Skeletal muscle tissue (tissue), 5 donors: ENCODE measurements around the gene CGB8. TPM values are rescaled to one million over a fixed set of nuclear protein-coding genes. Genes with fewer than 3 reads are reported as not detected.

ENCODE experiments used
- H3K27ac ChIP-seq: one replicate; pipeline ENCODE4 v1.7.0; 2013; ENCODE audit warnings: mild to moderate bottlenecking, low read depth, low read length, inconsistent platforms
- H3K27me3 ChIP-seq, 3 donors: one replicate each; pipeline ENCODE4 v1.7.0; 2013; ENCODE audit warnings: low read length in 3 of 3; ENCODE audit not compliant: control insufficient read depth in 3 of 3, insufficient read depth in 3 of 3
- H3K36me3 ChIP-seq, 3 donors: one replicate each; pipeline ENCODE4 v1.7.0; 2013; ENCODE audit warnings: low read length in 3 of 3; ENCODE audit not compliant: control insufficient read depth in 3 of 3, insufficient read depth in 3 of 3
- H3K4me1 ChIP-seq, 3 donors: one replicate each; pipeline ENCODE4 v1.7.0; 2013; ENCODE audit warnings: low read length in 3 of 3, mild to moderate bottlenecking in 3 of 3; ENCODE audit not compliant: control insufficient read depth in 3 of 3, insufficient read depth in 3 of 3
- H3K4me3 ChIP-seq, 3 donors: one replicate each; pipeline ENCODE4 v1.7.0; 2013; ENCODE audit warnings: low read length in 3 of 3
- H3K9ac ChIP-seq, 3 donors: one replicate each; pipeline ENCODE4 v1.7.0; 2013; ENCODE audit warnings: low read length in 3 of 3, mild to moderate bottlenecking in 3 of 3, moderate library complexity in 2 of 3, low read depth in 1 of 3
- H3K9me3 ChIP-seq, 3 donors: one replicate each; pipeline ENCODE4 v1.7.0; 2013; ENCODE audit warnings: low read length in 3 of 3; ENCODE audit not compliant: control insufficient read depth in 3 of 3
- small RNA-seq: library from RNA; depleted of rRNA; stranded (forward); fragments of <200 nt; gene quantifications from one replicate; pipeline ENCODE3, GENCODE V24; 2014
- total RNA-seq: library from RNA; depleted of rRNA; stranded (reverse); fragments of >200 nt; gene quantifications from one replicate; pipeline ENCODE4 v1.2.3, GENCODE V29; 2014
- donor health status: Osteomylitis.

Gene CGB8
- total RNA-seq, 1 donor from 2014 or later: not detected

- Histone ChIP-seq H3K4me1 (no peaks in the 10 kb centered on the region), H3K27me3 (no peaks in the 10 kb centered on the region), H3K36me3 (peaks cover 53 to 63% (median 60%) of the 10 kb centered on the region in 3 donors), H3K9ac (no peak overlapping the region), H3K4me3 (no peak overlapping the region), H3K27ac (no peak overlapping the region), H3K9me3 (no peaks in the 10 kb centered on the region)
Measured at GRCh38 chr19:49010453-49010852, 38.5 kb downstream of the CGB8 start.

GRCh38 chr19:49009828-49010227 lies 39.1 kb downstream of the CGB8 start:
- no peak overlapping the region for H3K27ac ChIP-seq
- no peak overlapping the region for H3K4me3 ChIP-seq
- H3K9ac ChIP-seq: no peak overlapping the region
- no peaks in the 10 kb centered on the region for H3K27me3 ChIP-seq
- no peaks in the 10 kb centered on the region for H3K9me3 ChIP-seq
- no peaks in the 10 kb centered on the region for H3K4me1 ChIP-seq
- peaks cover 53 to 63% (median 59%) of the 10 kb centered on the region in 3 donors for H3K36me3 ChIP-seq

GRCh38 chr19:49006905-49007304 lies 42.0 kb downstream of the CGB8 start:
- no peak overlapping the region for H3K4me3 ChIP-seq
- H3K36me3 ChIP-seq: peaks cover 52 to 61% (median 56%) of the 10 kb centered on the region in 3 donors
- no peaks in the 10 kb centered on the region for H3K9me3 ChIP-seq
- H3K27me3 ChIP-seq: no peaks in the 10 kb centered on the region
- H3K9ac ChIP-seq: no peak overlapping the region
- no peaks in the 10 kb centered on the region for H3K4me1 ChIP-seq
- no peak overlapping the region for H3K27ac ChIP-seq

- Histone ChIP-seq H3K9ac (no peak overlapping the region), H3K27me3 (no peaks in the 10 kb centered on the region), H3K9me3 (no peaks in the 10 kb centered on the region), H3K4me3 (no peak overlapping the region), H3K4me1 (no peaks in the 10 kb centered on the region), H3K36me3 (peaks cover 40 to 48% (median 40%) of the 10 kb centered on the region in 3 donors), H3K27ac (no peak overlapping the region)
Measured at GRCh38 chr19:49004964-49005614, 43.8 kb downstream of the CGB8 start.

GRCh38 chr19:49004133-49004532 lies 44.8 kb downstream of the CGB8 start:
- Histone ChIP-seq H3K4me1 (peaks cover 0 to 8% (median 3%) of the 10 kb centered on the region in 3 donors), H3K9me3 (no peaks in the 10 kb centered on the region), H3K27me3 (no peaks in the 10 kb centered on the region), H3K9ac (no peak overlapping the region), H3K36me3 (peaks cover 34 to 41% (median 36%) of the 10 kb centered on the region in 3 donors), H3K27ac (no peak overlapping the region), H3K4me3 (no peak overlapping the region)

GRCh38 chr19:48999481-49000325 lies 49.2 kb downstream of the CGB8 start:
- no peaks in the 10 kb centered on the region for H3K27me3 ChIP-seq
- no peak overlapping the region for H3K4me3 ChIP-seq
- H3K9ac ChIP-seq: peak overlapping the region in 1 of 3 donors; percentile 45
- no peak overlapping the region for H3K27ac ChIP-seq
- peaks cover 11 to 15% (median 11%) of the 10 kb centered on the region in 3 donors for H3K36me3 ChIP-seq
- H3K4me1 ChIP-seq: peaks cover 5 to 19% (median 16%) of the 10 kb centered on the region in 3 donors
- H3K9me3 ChIP-seq: no peaks in the 10 kb centered on the region

GRCh38 chr19:48997972-48998371 lies 50.9 kb downstream of the CGB8 start:
- peaks cover 12 to 29% (median 26%) of the 10 kb centered on the region in 3 donors for H3K4me1 ChIP-seq
- peak overlapping the region; percentile 30 for H3K27ac ChIP-seq
- peak overlapping the region in 1 of 3 donors; percentile 40 for H3K9ac ChIP-seq
- peaks cover 0 to 4% (median 4%) of the 10 kb centered on the region in 3 donors for H3K36me3 ChIP-seq
- no peak overlapping the region for H3K4me3 ChIP-seq
- no peaks in the 10 kb centered on the region for H3K9me3 ChIP-seq
- no peaks in the 10 kb centered on the region for H3K27me3 ChIP-seq

Small RNAs within 50 kb of the gene (small RNA-seq; reads per million reads assigned to genes)
- gene MIR6798: not detected
- gene RN7SL708P: not detected

Other genes with a start within 250 kb of the CGB8 start
- gene BCAT2, start 238.1 kb downstream of the CGB8 start, total RNA-seq: 13.6 TPM
- gene HSD17B14, start 212.6 kb downstream of the CGB8 start, total RNA-seq: 0.52 TPM
- gene PLEKHA4, start 180.5 kb downstream of the CGB8 start, total RNA-seq: 14.1 TPM
- gene PPP1R15A, start 176.7 kb downstream of the CGB8 start, total RNA-seq: 26.1 TPM
- not detected for gene TULP2, start 150.4 kb downstream of the CGB8 start, total RNA-seq
- gene NUCB1, start 148.8 kb downstream of the CGB8 start, total RNA-seq: 107 TPM
- not detected for gene DHDH, start 115.4 kb downstream of the CGB8 start, total RNA-seq
- 20.4 TPM for gene BAX, start 94.2 kb downstream of the CGB8 start, total RNA-seq
- gene FTL, start 83.8 kb downstream of the CGB8 start, total RNA-seq: 470 TPM
- 42.8 TPM for gene GYS1, start 55.8 kb downstream of the CGB8 start, total RNA-seq
- 101 TPM for gene RUVBL2, start 55.2 kb downstream of the CGB8 start, total RNA-seq
- gene LHB, start 32.0 kb downstream of the CGB8 start, total RNA-seq: not detected
- gene CGB3, start 24.8 kb downstream of the CGB8 start, total RNA-seq: not detected
- not detected for gene CGB2, start 17.2 kb downstream of the CGB8 start, total RNA-seq
- not detected for gene CGB1, start 12.2 kb downstream of the CGB8 start, total RNA-seq
- not detected for gene CGB5, start 5.3 kb downstream of the CGB8 start, total RNA-seq
- 0.52 TPM for gene CGB7, start 8.6 kb upstream of the CGB8 start, total RNA-seq
- not detected for gene NTF4, start 15.7 kb upstream of the CGB8 start, total RNA-seq
- 3.7 TPM for gene KCNA7, start 23.6 kb upstream of the CGB8 start, total RNA-seq
- 103 TPM for gene SNRNP70, start 36.3 kb upstream of the CGB8 start, total RNA-seq
- gene LIN7B, start 65.3 kb upstream of the CGB8 start, total RNA-seq: 18.3 TPM
- gene C19orf73, start 70.0 kb upstream of the CGB8 start, total RNA-seq: not detected
- 3.1 TPM for gene PPFIA3, start 70.4 kb upstream of the CGB8 start, total RNA-seq
- gene HRC, start 106.3 kb upstream of the CGB8 start, total RNA-seq: 78.3 TPM
- gene TRPM4, start 108.7 kb upstream of the CGB8 start, total RNA-seq: 5.2 TPM